ENCODE results near the gene ACOXL.

Gene ACOXL

GRCh38 chr2:110741491-110741980 lies 9.2 kb downstream of the ACOXL start (continued):
- 0 out of 2 replicates have a peak, but pooled peaks have one; percentile 10 for TF ChIP-seq CTCF (tag by site-specific recombination; IDR thresholded peaks at IDR 0.05)
- TF ChIP-seq ZBTB49 (tag by site-specific recombination; IDR thresholded peaks at IDR 0.05; ENCODE audit: low read depth), result no peak
- TF ChIP-seq AEBP2 (tag by site-specific recombination; IDR thresholded peaks at IDR 0.05; ENCODE audit: borderline replicate concordance), result no peak
- TF ChIP-seq ZNF324 (tag by site-specific recombination; IDR thresholded peaks at IDR 0.05), result no peak
- no peak for TF ChIP-seq TSHZ1 (tag by site-specific recombination; IDR thresholded peaks at IDR 0.05; ENCODE audit: borderline replicate concordance)
- TF ChIP-seq ZNF624 (tag by site-specific recombination; IDR thresholded peaks at IDR 0.05), result no peak
- TF ChIP-seq YY2 (tag by site-specific recombination; IDR thresholded peaks at IDR 0.05), result no peak
- no peak for TF ChIP-seq ZEB2 (tag by site-specific recombination; IDR thresholded peaks at IDR 0.05)
- no peak for TF ChIP-seq ZNF610 (tag by site-specific recombination; IDR thresholded peaks at IDR 0.05; ENCODE audit: borderline replicate concordance)
- no peak for TF ChIP-seq ZNF214 (tag by site-specific recombination; IDR thresholded peaks at IDR 0.05; ENCODE audit: borderline replicate concordance)
- TF ChIP-seq SCRT1 (tag by site-specific recombination; IDR thresholded peaks at IDR 0.05; ENCODE audit: borderline replicate concordance), result no peak
- TF ChIP-seq ZSCAN30 (tag by site-specific recombination; IDR thresholded peaks at IDR 0.05), result no peak
- peak; percentile 35; the same call in 1 of the 2 replicates for TF ChIP-seq EGR2 (tag by site-specific recombination; IDR thresholded peaks at IDR 0.05; ENCODE audit: low read depth)
- no peak for TF ChIP-seq GLIS1 (tag by site-specific recombination; IDR thresholded peaks at IDR 0.05)
- no peak for TF ChIP-seq ZNF473 (tag by site-specific recombination; IDR thresholded peaks at IDR 0.05)
- no peak for TF ChIP-seq HOXA7 (CRISPR knock-in tag; IDR thresholded peaks at IDR 0.05; ENCODE audit: borderline replicate concordance)
- no peak for TF ChIP-seq RBAK (tag by site-specific recombination; IDR thresholded peaks at IDR 0.05)
- no peak for TF ChIP-seq ZNF138 (tag by site-specific recombination; IDR thresholded peaks at IDR 0.05; ENCODE audit: borderline replicate concordance)
- no peak for TF ChIP-seq ZNF488 (tag by site-specific recombination; IDR thresholded peaks at IDR 0.05)
- TF ChIP-seq ZNF621 (tag by site-specific recombination; IDR thresholded peaks at IDR 0.05), result no peak
- 0 out of 2 replicates have a peak, but pooled peaks have one; percentile 24 for TF ChIP-seq ZNF580 (tag by site-specific recombination; IDR thresholded peaks at IDR 0.05)
- no peak for TF ChIP-seq ZNF626 (tag by site-specific recombination; IDR thresholded peaks at IDR 0.05)
- TF ChIP-seq ZNF561 (tag by site-specific recombination; IDR thresholded peaks at IDR 0.05; ENCODE audit: borderline replicate concordance), result no peak
- TF ChIP-seq GLIS2 (tag by site-specific recombination; IDR thresholded peaks at IDR 0.05), result no peak
- TF ChIP-seq KLF17 (tag by site-specific recombination; IDR thresholded peaks at IDR 0.05), result no peak
- TF ChIP-seq OSR2 (tag by site-specific recombination; IDR thresholded peaks at IDR 0.05), result no peak
- no peak for TF ChIP-seq ATF2 (tag by site-specific recombination; IDR thresholded peaks at IDR 0.05; ENCODE audit: low read depth)
- TF ChIP-seq KLF16 (tag by site-specific recombination; IDR thresholded peaks at IDR 0.05), result peak; percentile 51; the same call in 1 of the 2 replicates

Data from HEK293 (cell line).